ENCODE data around the gene FCMR.

FCMR gene

GRCh38 chr1:206873603-206874188 is 48.0 kb downstream of the FCMR start:
- DNase-seq (ENCODE audit: low read depth): no peak
- no peak overlapping the region for H3K4me3 ChIP-seq (ENCODE audit: low read length)
- TF ChIP-seq, protein P1, sequence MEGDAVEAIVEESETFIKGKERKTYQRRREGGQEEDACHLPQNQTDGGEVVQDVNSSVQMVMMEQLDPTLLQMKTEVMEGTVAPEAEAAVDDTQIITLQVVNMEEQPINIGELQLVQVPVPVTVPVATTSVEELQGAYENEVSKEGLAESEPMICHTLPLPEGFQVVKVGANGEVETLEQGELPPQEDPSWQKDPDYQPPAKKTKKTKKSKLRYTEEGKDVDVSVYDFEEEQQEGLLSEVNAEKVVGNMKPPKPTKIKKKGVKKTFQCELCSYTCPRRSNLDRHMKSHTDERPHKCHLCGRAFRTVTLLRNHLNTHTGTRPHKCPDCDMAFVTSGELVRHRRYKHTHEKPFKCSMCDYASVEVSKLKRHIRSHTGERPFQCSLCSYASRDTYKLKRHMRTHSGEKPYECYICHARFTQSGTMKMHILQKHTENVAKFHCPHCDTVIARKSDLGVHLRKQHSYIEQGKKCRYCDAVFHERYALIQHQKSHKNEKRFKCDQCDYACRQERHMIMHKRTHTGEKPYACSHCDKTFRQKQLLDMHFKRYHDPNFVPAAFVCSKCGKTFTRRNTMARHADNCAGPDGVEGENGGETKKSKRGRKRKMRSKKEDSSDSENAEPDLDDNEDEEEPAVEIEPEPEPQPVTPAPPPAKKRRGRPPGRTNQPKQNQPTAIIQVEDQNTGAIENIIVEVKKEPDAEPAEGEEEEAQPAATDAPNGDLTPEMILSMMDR (conservative IDR thresholded peaks at IDR 0.05; ENCODE audit: low read length): no peak

- no peak overlapping the region for H3K4me3 ChIP-seq (ENCODE audit: low read length)
- TF ChIP-seq, protein P1 (conservative IDR thresholded peaks at IDR 0.05; ENCODE audit: low read length): no peak
- no peak for DNase-seq (ENCODE audit: low read depth)
Measured at GRCh38 chr1:206872139-206872538, 49.6 kb downstream of the FCMR start.

DNA sequence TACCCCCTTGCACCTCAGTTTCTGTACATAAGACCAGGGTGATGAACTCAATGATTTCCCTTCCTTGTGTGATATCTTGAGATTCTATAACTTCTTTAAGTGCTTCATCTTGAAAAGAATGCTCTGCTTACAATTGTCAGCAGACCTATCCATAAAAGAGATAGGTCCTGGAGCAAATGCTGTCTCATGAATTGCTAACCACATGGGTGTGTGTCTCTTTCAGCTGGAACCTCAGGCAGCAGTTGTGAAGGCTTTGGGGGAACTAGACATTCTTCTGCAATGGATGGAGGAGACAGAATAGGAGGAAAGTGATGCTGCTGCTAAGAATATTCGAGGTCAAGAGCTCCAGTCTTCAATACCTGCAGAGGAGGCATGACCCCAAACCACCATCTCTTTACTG is 53.5 kb downstream of the FCMR start:
- TF ChIP-seq, protein P1 (conservative IDR thresholded peaks at IDR 0.05; ENCODE audit: low read length): no peak
- no peak overlapping the region for H3K4me3 ChIP-seq (ENCODE audit: low read length)
- DNase-seq (ENCODE audit: low read depth): no peak

DNA sequence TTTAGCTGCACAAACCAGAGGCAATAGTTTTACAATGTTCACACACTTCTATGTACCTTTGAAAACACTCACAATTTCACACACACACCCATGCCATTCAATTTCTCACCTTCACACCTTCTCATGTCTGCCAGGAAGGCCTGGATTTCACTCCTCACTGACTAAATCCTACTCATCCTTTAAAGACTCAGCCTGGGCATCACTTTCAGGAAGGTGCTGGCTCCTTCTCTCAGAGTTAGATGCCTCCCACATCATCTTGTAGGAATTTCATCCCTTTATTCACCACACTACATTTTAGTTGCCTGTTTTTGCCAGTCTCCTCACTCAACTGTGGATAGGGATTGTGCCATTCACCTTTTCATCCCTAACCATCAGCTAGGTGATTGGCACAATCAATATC is 54.0 kb downstream of the FCMR start:
- H3K4me3 ChIP-seq (ENCODE audit: low read length): no peak overlapping the region
- DNase-seq (ENCODE audit: low read depth): peak; percentile 23
- TF ChIP-seq, protein P1 (conservative IDR thresholded peaks at IDR 0.05; ENCODE audit: low read length): no peak

GRCh38 chr1:206867239-206867638 is 54.5 kb downstream of the FCMR start:
- DNase-seq (ENCODE audit: low read depth): no peak
- H3K4me3 ChIP-seq (ENCODE audit: low read length): no peak overlapping the region
- TF ChIP-seq, protein P1 (conservative IDR thresholded peaks at IDR 0.05; ENCODE audit: low read length): no peak

DNA sequence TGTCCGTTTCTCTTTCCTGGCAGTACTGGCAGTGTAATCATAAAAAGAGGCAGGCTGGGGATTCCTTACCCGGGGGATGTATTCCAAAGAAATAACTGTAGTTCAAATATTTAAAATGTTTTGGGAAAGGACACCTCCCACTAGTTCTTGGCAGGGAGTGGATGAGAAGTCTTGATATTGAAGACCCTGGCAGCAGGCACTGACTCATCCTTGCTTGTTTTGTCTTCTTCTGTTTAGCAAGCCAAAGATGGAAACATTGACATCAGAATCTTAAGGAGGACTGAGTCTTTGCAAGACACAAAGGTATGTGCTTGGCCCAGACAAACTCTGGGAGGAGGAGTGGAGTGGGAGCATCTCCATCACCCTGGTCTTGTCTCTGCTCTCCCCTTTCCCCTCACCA is 55.7 kb downstream of the FCMR start:
- H3K4me3 ChIP-seq (ENCODE audit: low read length): no peak overlapping the region
- DNase-seq (ENCODE audit: low read depth): peak; percentile 66
- TF ChIP-seq, protein P1 (conservative IDR thresholded peaks at IDR 0.05; ENCODE audit: low read length): no peak

- peak; percentile 85 for DNase-seq (ENCODE audit: low read depth)
- no peak within 1 kb of the TSS for H3K4me3 ChIP-seq (ENCODE audit: low read length)
- TF ChIP-seq, protein P1 (conservative IDR thresholded peaks at IDR 0.05; ENCODE audit: low read length): peak; percentile 97
Measured at GRCh38 chr1:206864939-206865671, 56.6 kb downstream of the FCMR start, which contains the start of gene IL20. Gene IL20 (plus strand): TSS chr1:206865623. CDS start chr1:206865853, 230 bp downstream.
